Transverse colon (tissue), 4 donors: ENCODE results near the gene DIRAS2. TPM values are rescaled to one million over a fixed set of nuclear protein-coding genes. Genes with fewer than 3 reads are reported as not detected.

Source experiments
- DNase-seq: peaks from one replicate; pipeline ENCODE4 v3.0.0-alpha.2; 2019
- H3K27ac ChIP-seq, 4 donors: fragments of 200-600 bp; sonication (generic); 2 replicates each; pipeline ENCODE4 v1.5.1; 2016 to 2018; ENCODE audit warnings: inconsistent platforms in 4 of 4
- H3K27me3 ChIP-seq: fragments of 200-600 bp; sonication (generic); 2 replicates; pipeline ENCODE4 v1.5.1; 2017; ENCODE audit warnings: inconsistent platforms
- H3K36me3 ChIP-seq, 4 donors: fragments of 200-600 bp; sonication (generic); 2 replicates each; pipeline ENCODE4 v1.5.1; 2017 to 2019; ENCODE audit warnings: inconsistent platforms in 4 of 4
- H3K4me1 ChIP-seq, 4 donors: fragments of 200-600 bp; sonication (generic); 2 replicates each; pipeline ENCODE4 v1.5.1; 2017 to 2020; ENCODE audit warnings: inconsistent platforms in 4 of 4
- H3K4me3 ChIP-seq, 4 donors: fragments of 200-600 bp; sonication (generic); 1 replicate in 1 of 4; 2 replicates in 3 of 4; pipeline versions ENCODE4 v1.5.1 to v1.6.1; 2017 to 2019; ENCODE audit warnings: inconsistent platforms in 4 of 4
- H3K9me3 ChIP-seq, 2 donors: fragments of 200-600 bp; sonication (generic); 2 replicates each; pipeline ENCODE4 v1.5.1; 2017 to 2019; ENCODE audit warnings: inconsistent platforms in 2 of 2
- CTCF ChIP-seq, 5 experiments: fragments of 200-600 bp in 3 of 5; fragments of 450-650 bp in 2 of 5; sonication (generic) in 3 of 5; IDR thresholded peaks; 1 replicate in 2 of 5; 2 replicates in 3 of 5; pipeline ENCODE4 v1.5.1; 2016 to 2017; ENCODE audit warnings: antibody characterized with exemption in 5 of 5, inconsistent platforms in 3 of 5, mild to moderate bottlenecking in 2 of 5, moderate library complexity in 1 of 5
- EP300 ChIP-seq: sonication (generic); formaldehyde crosslinking; IDR thresholded peaks from one replicate; pipeline ENCODE4 v1.6.1; 2017; ENCODE audit warnings: antibody characterized with exemption, low read depth
- POLR2A ChIP-seq: fragments of 450-650 bp; IDR thresholded peaks from one replicate; pipeline ENCODE4 v1.6.1; 2016; ENCODE audit warnings: antibody characterized with exemption, mild to moderate bottlenecking, moderate library complexity
- POLR2AphosphoS5 ChIP-seq, 3 donors: sonication (generic); formaldehyde crosslinking; IDR thresholded peaks; one replicate each; pipeline ENCODE4 v1.6.1; 2016; ENCODE audit warnings: antibody characterized with exemption in 3 of 3
- WGBS, 2 donors: methylation state at CpG; one replicate each; pipeline ENCODE4 v1.1.5; 2018; ENCODE audit warnings: low coverage in 1 of 2; 5-methylcytosine and 5-hydroxymethylcytosine counted together
- in situ Hi-C, 4 donors: fragments of 200-750 bp; cut with MboI; loops; one replicate each; pipeline versions ENCODE4 v1.15.0 to v1.15.1; 2017; ENCODE audit warnings: low sequenced_read_pairs in 3 of 4, low pct_ligation_motif_present in 1 of 4, low pct_unique_long_range_greater_than_20kb in 1 of 4
- intact Hi-C: fragments of 100-400 bp; cut with DNase I; formaldehyde crosslinking; loops from one replicate; pipeline ENCODE4 v1.15.1; 2023; ENCODE audit warnings: low total_unique reads
- total RNA-seq, 4 donors: library from RNA; depleted of rRNA; stranded (reverse); fragments of >200 nt; gene quantifications; one replicate each; pipeline ENCODE4 v1.1.0, GENCODE V29; 2016

Gene DIRAS2
- total RNA-seq, 4 donors from 2014 or later, result 0.14 TPM; not detected in 3

- intact Hi-C loops (no loop called here), in situ Hi-C loops (no loop called here)
- Histone ChIP-seq H3K36me3 (no peaks in the 10 kb centered on the region), H3K4me1 (no peaks in the 10 kb centered on the region), H3K27ac (no peak overlapping the region), H3K9me3 (no peaks in the 10 kb centered on the region), H3K4me3 (no peak overlapping the region), H3K27me3 (no peaks in the 10 kb centered on the region)
- TF ChIP-seq CTCF (IDR thresholded peaks at IDR 0.05) (no peak), EP300 (no peak)
- DNase-seq, result no peak
- WGBS, 2 donors, result 73% methylated on average over 2 of the region's 2 CpGs; no CpG with 5 or more reads in 1 of the 2 donors
These were observed 62.0 kb downstream of the DIRAS2 start for GRCh38 chr9:90580576-90580975.

- H3K27ac ChIP-seq, result no peak overlapping the region
- DNase-seq, result no peak
- no peaks in the 10 kb centered on the region for H3K36me3 ChIP-seq
- H3K4me1 ChIP-seq, result no peaks in the 10 kb centered on the region
- intact Hi-C loops, result no loop called here
- in situ Hi-C loops, result no loop called here
- WGBS, 2 donors, result 87% methylated on average over 2 of the region's 2 CpGs
- TF ChIP-seq EP300, result no peak
- no peak for TF ChIP-seq POLR2AphosphoS5 (IDR thresholded peaks at IDR 0.05)
- TF ChIP-seq CTCF (IDR thresholded peaks at IDR 0.05), result no peak
- TF ChIP-seq POLR2A, result no peak
- no peaks in the 10 kb centered on the region for H3K9me3 ChIP-seq
- no peak overlapping the region for H3K4me3 ChIP-seq
- H3K27me3 ChIP-seq, result no peaks in the 10 kb centered on the region
These were observed 63.4 kb downstream of the DIRAS2 start for GRCh38 chr9:90579181-90579580.

GRCh38 chr9:90578126-90578815 is 64.4 kb downstream of the DIRAS2 start:
- Histone ChIP-seq H3K36me3 (no peaks in the 10 kb centered on the region), H3K27me3 (no peaks in the 10 kb centered on the region), H3K9me3 (no peaks in the 10 kb centered on the region), H3K4me3 (no peak overlapping the region), H3K4me1 (no peaks in the 10 kb centered on the region), H3K27ac (no peak overlapping the region)
- intact Hi-C loops (no loop called here), in situ Hi-C loops (no loop called here)
- TF ChIP-seq CTCF (IDR thresholded peaks at IDR 0.05) (no peak), POLR2A (no peak), POLR2AphosphoS5 (IDR thresholded peaks at IDR 0.05) (no peak), EP300 (no peak)
- WGBS, 2 donors, result 73 to 75% methylated on average over 2 to 3 of the region's 3 CpGs
- no peak for DNase-seq

GRCh38 chr9:90569511-90569910 is 73.1 kb downstream of the DIRAS2 start:
- no peaks in the 10 kb centered on the region for H3K4me1 ChIP-seq
- H3K27ac ChIP-seq, result no peak overlapping the region
- in situ Hi-C loops (no loop called here), intact Hi-C loops (no loop called here)
- no peak for DNase-seq
- H3K36me3 ChIP-seq, result no peaks in the 10 kb centered on the region
- TF ChIP-seq CTCF (IDR thresholded peaks at IDR 0.05) (no peak), EP300 (no peak), POLR2A (no peak), POLR2AphosphoS5 (IDR thresholded peaks at IDR 0.05) (no peak)
- WGBS, 2 donors, result 34% methylated on average over 1 of the region's 1 CpG; no CpG with 5 or more reads in 1 of the 2 donors
- H3K4me3 ChIP-seq, result no peak overlapping the region
- no peaks in the 10 kb centered on the region for H3K27me3 ChIP-seq
- no peaks in the 10 kb centered on the region for H3K9me3 ChIP-seq
